Neural progenitor cell (in vitro differentiated cells): ENCODE measurements around the gene RASGEF1B. TPM values are rescaled to one million over a fixed set of nuclear protein-coding genes. Genes with fewer than 3 reads are reported as not detected.

ENCODE experiments used
- DNase-seq: peaks from one replicate; pipeline ENCODE4 v3.0.0-alpha.2; 2016; ENCODE audit warnings: low spot score
- H2AFZ ChIP-seq: fragments of 200-600 bp; sonication (generic); replicated peaks from 2 replicates; pipeline ENCODE4 v1.6.1; 2016; ENCODE audit warnings: antibody characterized with exemption
- H3F3A ChIP-seq: fragments of 200-600 bp; sonication (generic); 2 replicates; pipeline ENCODE4 v1.6.1; 2016; ENCODE audit warnings: antibody characterized with exemption, low read depth
- H3K27ac ChIP-seq: fragments of 200-600 bp; sonication (generic); 2 replicates; pipeline ENCODE4 v1.5.1; 2016; ENCODE audit warnings: mild to moderate bottlenecking
- H3K27me3 ChIP-seq: fragments of 200-600 bp; sonication (generic); 2 replicates; pipeline ENCODE4 v1.6.1; 2016; ENCODE audit warnings: mild to moderate bottlenecking, moderate library complexity
- H3K36me3 ChIP-seq: fragments of 200-600 bp; sonication (generic); 2 replicates; pipeline ENCODE4 v1.5.1; 2016
- H3K4me1 ChIP-seq: fragments of 200-600 bp; sonication (generic); 2 replicates; pipeline ENCODE4 v1.6.1; 2016; ENCODE audit warnings: mixed run types
- H3K4me2 ChIP-seq: fragments of 200-600 bp; sonication (generic); 2 replicates; pipeline ENCODE4 v1.6.1; 2016
- H3K4me3 ChIP-seq: fragments of 200-600 bp; sonication (generic); 2 replicates; pipeline ENCODE4 v1.5.1; 2016
- H3K79me2 ChIP-seq: fragments of 200-600 bp; sonication (generic); 2 replicates; pipeline ENCODE4 v1.6.1; 2016; ENCODE audit warnings: low read depth
- H3K9ac ChIP-seq: fragments of 200-600 bp; sonication (generic); 2 replicates; pipeline ENCODE4 v1.6.1; 2016
- H3K9me3 ChIP-seq: fragments of 200-600 bp; sonication (generic); 2 replicates; pipeline ENCODE4 v1.5.1; 2016; ENCODE audit warnings: low read depth
- H4K20me1 ChIP-seq: fragments of 200-600 bp; sonication (generic); 2 replicates; pipeline ENCODE4 v1.6.1; 2016; ENCODE audit warnings: low read depth
- H3K27ac Mint-ChIP-seq: 3 replicates; pipeline ENCODE4 v1.8.0; 2021; ENCODE audit warnings: mixed read lengths
- H3K27me3 Mint-ChIP-seq: 2 replicates; pipeline ENCODE4 v1.8.0; 2022; ENCODE audit warnings: low read depth, mild to moderate bottlenecking, inconsistent platforms, moderate library complexity, mixed read lengths; ENCODE audit not compliant: insufficient read depth
- H3K36me3 Mint-ChIP-seq: 3 replicates; pipeline ENCODE4 v1.8.0; 2021; ENCODE audit warnings: mixed read lengths
- H3K4me1 Mint-ChIP-seq: 3 replicates; pipeline ENCODE4 v1.8.0; 2021; ENCODE audit warnings: mixed read lengths
- H3K4me3 Mint-ChIP-seq: 3 replicates; pipeline ENCODE4 v1.8.0; 2021; ENCODE audit warnings: mild to moderate bottlenecking, moderate library complexity, mixed read lengths
- H3K9me3 Mint-ChIP-seq: 3 replicates; pipeline ENCODE4 v1.8.0; 2020; ENCODE audit warnings: mixed read lengths
- CTCF ChIP-seq: fragments of 200-600 bp; sonication (generic); IDR thresholded peaks from 2 replicates; pipeline ENCODE4 v1.5.1; 2017; ENCODE audit warnings: antibody characterized with exemption, mild to moderate bottlenecking
- EZH2 ChIP-seq: fragments of 200-600 bp; sonication (generic); IDR thresholded peaks from 2 replicates; pipeline ENCODE4 v1.6.1; 2017; ENCODE audit warnings: antibody characterized with exemption, mild to moderate bottlenecking, moderate library complexity
- EZH2phosphoT487 ChIP-seq: fragments of 200-600 bp; sonication (generic); IDR thresholded peaks from 2 replicates; pipeline ENCODE4 v1.6.1; 2017; ENCODE audit warnings: antibody characterized with exemption
- total RNA-seq: library from RNA; depleted of rRNA; stranded (reverse); fragments of >200 nt; gene quantifications from 2 replicates; pipeline ENCODE4 v1.2.3, GENCODE V29; 2015; ENCODE audit warnings: low replicate concordance

RASGEF1B gene
- total RNA-seq, 1 donor from 2014 or later, result 9.4 TPM

- peak; percentile 69 for DNase-seq
- TF ChIP-seq EZH2 (no peak), CTCF (no peak), EZH2phosphoT487 (no peak)
- Histone ChIP-seq H4K20me1 (no peaks in the 10 kb centered on the region), H3K4me1 (peaks cover 22% of the 10 kb centered on the region), H3K79me2 (no peaks in the 10 kb centered on the region), H3K9me3 (no peaks in the 10 kb centered on the region), H3K9ac (no peak overlapping the region), H3K36me3 (no peaks in the 10 kb centered on the region), H3K4me3 (no peak overlapping the region), H3K27ac (no peak overlapping the region), H3F3A (no peaks in the 10 kb centered on the region), H3K27me3 (no peaks in the 10 kb centered on the region), H2AFZ (no peak overlapping the region), H3K4me2 (peak overlapping the region; percentile 16)
- H3K36me3 Mint-ChIP-seq, result no peaks in the 10 kb centered on the region
- peak overlapping the region; percentile 3 for H3K27ac Mint-ChIP-seq
- peaks cover 52% of the 10 kb centered on the region for H3K4me1 Mint-ChIP-seq
- H3K4me3 Mint-ChIP-seq, result peak overlapping the region; percentile 36
- H3K9me3 Mint-ChIP-seq, result no peaks in the 10 kb centered on the region
- peaks cover 10% of the 10 kb centered on the region for H3K27me3 Mint-ChIP-seq
Measured at GRCh38 chr4:81499840-81500239, 28.1 kb upstream of the RASGEF1B start.

GRCh38 chr4:81498551-81499099 lies 26.9 kb upstream of the RASGEF1B start:
- DNase-seq, result no peak
- Histone ChIP-seq H3K4me3 (no peak overlapping the region), H3K27ac (no peak overlapping the region), H3K9ac (no peak overlapping the region), H3K36me3 (no peaks in the 10 kb centered on the region), H3K4me1 (peaks cover 22% of the 10 kb centered on the region), H3K9me3 (no peaks in the 10 kb centered on the region), H3K4me2 (no peak overlapping the region), H4K20me1 (no peaks in the 10 kb centered on the region), H3K79me2 (no peaks in the 10 kb centered on the region), H3K27me3 (no peaks in the 10 kb centered on the region), H3F3A (no peaks in the 10 kb centered on the region), H2AFZ (no peak overlapping the region)
- peaks cover 6% of the 10 kb centered on the region for H3K27me3 Mint-ChIP-seq
- peaks cover 41% of the 10 kb centered on the region for H3K4me1 Mint-ChIP-seq
- no peaks in the 10 kb centered on the region for H3K36me3 Mint-ChIP-seq
- TF ChIP-seq CTCF, result no peak
- TF ChIP-seq EZH2phosphoT487, result no peak
- no peak for TF ChIP-seq EZH2
- H3K9me3 Mint-ChIP-seq, result no peaks in the 10 kb centered on the region
- H3K27ac Mint-ChIP-seq, result no peak overlapping the region
- H3K4me3 Mint-ChIP-seq, result no peak overlapping the region

- Mint-ChIP-seq H3K27ac (no peak overlapping the region), H3K27me3 (peaks cover 6% of the 10 kb centered on the region), H3K9me3 (no peaks in the 10 kb centered on the region), H3K4me1 (peaks cover 40% of the 10 kb centered on the region), H3K36me3 (no peaks in the 10 kb centered on the region), H3K4me3 (no peak overlapping the region)
- no peaks in the 10 kb centered on the region for H3K9me3 ChIP-seq
- H2AFZ ChIP-seq, result no peak overlapping the region
- no peak for TF ChIP-seq CTCF
- no peak overlapping the region for H3K9ac ChIP-seq
- H4K20me1 ChIP-seq, result no peaks in the 10 kb centered on the region
- no peaks in the 10 kb centered on the region for H3K36me3 ChIP-seq
- no peak for DNase-seq
- no peak overlapping the region for H3K27ac ChIP-seq
- no peak overlapping the region for H3K4me2 ChIP-seq
- no peak overlapping the region for H3K4me3 ChIP-seq
- no peaks in the 10 kb centered on the region for H3K79me2 ChIP-seq
- H3F3A ChIP-seq, result no peaks in the 10 kb centered on the region
- no peaks in the 10 kb centered on the region for H3K27me3 ChIP-seq
- H3K4me1 ChIP-seq, result peaks cover 22% of the 10 kb centered on the region
Measured at GRCh38 chr4:81498046-81498445, 26.3 kb upstream of the RASGEF1B start.
